HG02798 (cell line): ENCODE data around the gene ANXA8.
"Not testable (repeated sequence)": the region's sequence is repeated elsewhere in the genome, so short reads cannot be mapped to it uniquely, and the experiment has no call there.

Source experiments
- ATAC-seq: cut with Tn5 transposase; IDR thresholded peaks from one replicate; pipeline ENCODE4 v1.9.1; 2021; ENCODE audit warnings: mild to moderate bottlenecking; ENCODE audit not compliant: unreplicated experiment, poor library complexity

ANXA8 gene

GRCh38 chr10:47483923-47484322 lies at the start of gene ANXA8:
Gene ANXA8, minus strand, starts transcription at chr10:47484115. Its CDS starts 182 bp downstream, at chr10:47483933.
- not testable (repeated sequence) for ATAC-seq

- not testable (repeated sequence) for ATAC-seq
Observed at GRCh38 chr10:47523475-47523874, 39.6 kb upstream of the ANXA8 start, which contains the start of gene AGAP9. Gene AGAP9, minus strand, starts transcription at chr10:47523638. Its CDS starts 112 bp downstream, at chr10:47523526.

GRCh38 chr10:47502313-47502712 lies 18.4 kb upstream of the ANXA8 start:
- ATAC-seq = not testable (repeated sequence)

GRCh38 chr10:47494226-47494625 lies 10.3 kb upstream of the ANXA8 start:
- ATAC-seq = not testable (repeated sequence)

- ATAC-seq = not testable (repeated sequence)
Observed at GRCh38 chr10:47491600-47491999, 7.7 kb upstream of the ANXA8 start, which contains the start of gene FAM25G. Gene FAM25G, minus strand, starts transcription at chr10:47491700. Its CDS starts 26 bp downstream, at chr10:47491674.

GRCh38 chr10:47489630-47490029 lies 5.7 kb upstream of the ANXA8 start:
- ATAC-seq = not testable (repeated sequence)

GRCh38 chr10:47485943-47486342 lies 2.0 kb upstream of the ANXA8 start:
- not testable (repeated sequence) for ATAC-seq

GRCh38 chr10:47484786-47485185 lies 871 bp upstream of the ANXA8 start:
- not testable (repeated sequence) for ATAC-seq

- ATAC-seq = not testable (repeated sequence)
Observed at GRCh38 chr10:47482367-47482766, 1.5 kb downstream of the ANXA8 start.

GRCh38 chr10:47481768-47482181 lies 2.1 kb downstream of the ANXA8 start:
- not testable (repeated sequence) for ATAC-seq

- ATAC-seq = not testable (repeated sequence)
Observed at GRCh38 chr10:47481182-47481766, 2.6 kb downstream of the ANXA8 start.

GRCh38 chr10:47480133-47480532 lies 3.8 kb downstream of the ANXA8 start:
- ATAC-seq = not testable (repeated sequence)

GRCh38 chr10:47478114-47478513 lies 5.8 kb downstream of the ANXA8 start:
- ATAC-seq = not testable (repeated sequence)

- not testable (repeated sequence) for ATAC-seq
Observed at GRCh38 chr10:47477078-47477477, 6.8 kb downstream of the ANXA8 start.

GRCh38 chr10:47475101-47475500 lies 8.8 kb downstream of the ANXA8 start:
- not testable (repeated sequence) for ATAC-seq

GRCh38 chr10:47473516-47473915 lies 10.4 kb downstream of the ANXA8 start:
- ATAC-seq = not testable (repeated sequence)

GRCh38 chr10:47472647-47473046 lies 11.3 kb downstream of the ANXA8 start:
- ATAC-seq = not testable (repeated sequence)

GRCh38 chr10:47472072-47472471 lies 11.8 kb downstream of the ANXA8 start:
- not testable (repeated sequence) for ATAC-seq

GRCh38 chr10:47468731-47469528 lies 15.0 kb downstream of the ANXA8 start:
- ATAC-seq = not testable (repeated sequence)

GRCh38 chr10:47467957-47468356 lies 16.0 kb downstream of the ANXA8 start:
- ATAC-seq = not testable (repeated sequence)

- not testable (repeated sequence) for ATAC-seq
Observed at GRCh38 chr10:47467458-47467857, 16.5 kb downstream of the ANXA8 start.
